ENCODE data around the gene RETREG1.

DNA sequence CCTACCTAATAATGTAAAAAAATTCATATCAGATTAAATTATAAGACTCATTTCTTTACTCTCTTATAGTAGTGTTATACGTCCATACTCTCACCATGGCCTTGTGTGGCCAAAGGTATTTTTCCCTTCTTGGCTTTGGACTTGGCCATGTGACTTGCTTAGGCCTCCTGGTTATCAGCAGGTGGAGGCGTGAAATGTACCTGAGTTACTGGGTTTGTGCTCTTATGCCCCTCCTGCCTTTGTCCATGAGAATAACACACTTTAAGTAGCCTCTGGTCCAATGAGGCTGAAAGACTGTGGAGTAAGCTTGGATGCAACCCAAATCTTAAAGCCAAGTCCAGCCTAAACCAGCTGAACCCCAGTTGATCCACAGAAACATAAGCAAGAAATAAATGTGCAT is 68.7 kb downstream of the RETREG1 start:
- TF ChIP-seq EP300 (IDR thresholded peaks at IDR 0.05) (no peak), POLR2A (IDR thresholded peaks at IDR 0.05) (no peak)
